ENCODE data around the gene MACROD2. TPM values are rescaled to one million over a fixed set of nuclear protein-coding genes. Genes with fewer than 3 reads are reported as not detected.

The MACROD2 gene
- total and polyA plus RNA-seq, 2 of the 4 experiments (the other 2 are of a cell fraction): not detected

- Histone ChIP-seq H3K4me1 (ENCODE audit: control insufficient read depth, insufficient read depth, low read length) (no peaks in the 10 kb centered on the region), H2BK15ac (ENCODE audit: low read depth, low read length) (no peak overlapping the region), H3K27me3 (ENCODE audit: control insufficient read depth, insufficient read depth, low read length) (no peaks in the 10 kb centered on the region), H2BK120ac (ENCODE audit: low read depth, low read length) (no peak overlapping the region), H2AK9ac (replicated peaks; ENCODE audit: low read depth, low read length, poor library complexity) (no peak overlapping the region), H4K5ac (ENCODE audit: low read depth, low read length) (no peak overlapping the region), H3K14ac (replicated peaks; ENCODE audit: low read depth, low read length) (no peak overlapping the region), H3K9ac (ENCODE audit: low read depth, low read length) (no peak overlapping the region), H2AK5ac (ENCODE audit: low read depth, low read length) (no peak overlapping the region), H3K4ac (ENCODE audit: low read depth, low read length) (no peak overlapping the region), H3K23ac (ENCODE audit: low read depth, low read length) (no peak overlapping the region), H4K91ac (ENCODE audit: insufficient read depth, low read depth, low read length) (no peak overlapping the region), H2BK20ac (ENCODE audit: low read depth, low read length) (no peak overlapping the region), H4K20me1 (ENCODE audit: insufficient read depth, low read length) (no peaks in the 10 kb centered on the region), H4K8ac (ENCODE audit: low read depth in 2 of 2, low read length in 2 of 2) (no peak overlapping the region), H3K18ac (ENCODE audit: low read depth, low read length) (no peak overlapping the region), H2AFZ (replicated peaks; ENCODE audit: low read length, poor library complexity) (no peak overlapping the region), H2BK5ac (ENCODE audit: low read depth, low read length, poor library complexity, severe bottlenecking) (no peak overlapping the region), H3K36me3 (ENCODE audit: control insufficient read depth, insufficient read depth, low read length) (no peaks in the 10 kb centered on the region), H3K4me2 (ENCODE audit: low read depth, low read length) (no peak overlapping the region), H3K4me3 (ENCODE audit: insufficient read depth, low read depth, low read length) (no peak overlapping the region), H3K79me1 (ENCODE audit: low read depth in 1 of 2, low read length in 2 of 2) (no peaks in the 10 kb centered on the region), H3K56ac (ENCODE audit: extremely low read depth, insufficient read depth, low read length) (no peak overlapping the region), H3K9me3 (ENCODE audit: control insufficient read depth, insufficient read depth, low read length) (peaks cover 8% of the 10 kb centered on the region; the same call in 1 of the 2 replicates), H3K27ac (ENCODE audit: insufficient read depth, low read length) (no peak overlapping the region), H3K9me1 (ENCODE audit: insufficient read depth, low read length) (no peaks in the 10 kb centered on the region)
- no TSS peak for BruUV-seq (replicated peaks)
- DNase-seq (no peak), ATAC-seq (ENCODE audit: low read depth) (no peak)
- dilution Hi-C loops (cut with HindIII; ENCODE audit: low sequenced_read_pairs, unreplicated experiment): no loop called here
- whole genome bisulfite sequencing, 2 experiments (ENCODE audit: extremely low coverage in 2 of 2, insufficient read length in 1 of 2): no CpG with 5 or more reads among the region's 1 CpG
- TF ChIP-seq CTCF (conservative IDR thresholded peaks at IDR 0.05; ENCODE audit: low read depth, low read length): peak; percentile 16; the same call in 1 of the 2 replicates
- TF ChIP-seq SMC3 (IDR thresholded peaks at IDR 0.05; ENCODE audit: low read depth, low read length): no peak
- no peak for TF ChIP-seq FOS (IDR thresholded peaks at IDR 0.05; ENCODE audit: low read depth, low read length)
- peak; percentile 33 for TF ChIP-seq RAD21 (IDR thresholded peaks at IDR 0.05; ENCODE audit: low read length)
- TF ChIP-seq CHD1 (IDR thresholded peaks at IDR 0.05; ENCODE audit: low read depth, low read length): no peak
- TF ChIP-seq USF2 (IDR thresholded peaks at IDR 0.05; ENCODE audit: low read depth, low read length): no peak
- TF ChIP-seq BHLHE40 (IDR thresholded peaks at IDR 0.05; ENCODE audit: low read depth, low read length): no peak
- no peak for TF ChIP-seq RFX5 (IDR thresholded peaks at IDR 0.05; ENCODE audit: low read depth, low read length)
- no peak for TF ChIP-seq NFE2L2 (IDR thresholded peaks at IDR 0.05; ENCODE audit: low read depth, low read length)
- no peak for TF ChIP-seq ELK1 (IDR thresholded peaks at IDR 0.05; ENCODE audit: borderline replicate concordance, low read depth, low read length)
- no peak for TF ChIP-seq MAFK (IDR thresholded peaks at IDR 0.05; ENCODE audit: low read depth, low read length)
- TF ChIP-seq RCOR1 (IDR thresholded peaks at IDR 0.05; ENCODE audit: insufficient replicate concordance, low read length): no peak
- CTCF ChIA-PET: interaction anchor here (1.0 kb wide), 1 partner anchor 10 kb away, joined by 3 read pairs; no protein-coding TSS in a partner anchor
- intact Hi-C loops (cut with micrococcal nuclease): no loop called here
- POLR2A ChIA-PET (ENCODE audit: unreplicated experiment): no interaction called here
- in situ Hi-C loops (cut with MboI; ENCODE audit: low sequenced_read_pairs): no loop called here
Observed at GRCh38 chr20:15491575-15491974, 1496.3 kb downstream of the MACROD2 start.

Measured in IMR-90 (cell line).